ENCODE data around the gene LRRC49.

The LRRC49 gene

DNA sequence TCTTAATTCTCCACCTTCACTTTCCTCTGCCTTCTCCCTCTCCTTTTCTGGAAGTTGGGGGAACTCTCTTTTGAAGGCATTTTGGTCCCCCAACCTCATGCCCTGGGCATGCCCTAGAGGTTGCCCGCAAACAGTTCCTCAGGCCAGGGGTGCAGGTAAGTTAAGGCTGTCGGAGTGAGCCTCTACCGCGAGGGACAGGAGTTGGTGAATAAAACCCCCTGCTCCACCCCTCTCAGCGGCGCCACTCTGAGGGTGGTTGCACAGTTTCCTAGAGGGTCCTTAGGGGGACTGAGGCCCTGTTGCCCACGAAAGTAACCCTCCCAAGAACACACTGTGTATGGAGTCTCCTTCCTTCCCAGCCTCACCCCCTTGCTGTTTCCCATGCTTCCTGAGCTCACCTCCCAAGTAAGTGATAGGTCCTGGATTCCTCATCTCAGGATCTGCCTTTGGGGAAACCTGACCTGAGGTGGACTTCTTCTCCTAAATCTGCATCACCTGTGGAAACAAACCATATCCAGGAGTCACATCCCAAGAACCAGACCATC lies 199.5 kb downstream of the LRRC49 start:
- DNase-seq (ENCODE audit: low read depth) = no peak

DNA sequence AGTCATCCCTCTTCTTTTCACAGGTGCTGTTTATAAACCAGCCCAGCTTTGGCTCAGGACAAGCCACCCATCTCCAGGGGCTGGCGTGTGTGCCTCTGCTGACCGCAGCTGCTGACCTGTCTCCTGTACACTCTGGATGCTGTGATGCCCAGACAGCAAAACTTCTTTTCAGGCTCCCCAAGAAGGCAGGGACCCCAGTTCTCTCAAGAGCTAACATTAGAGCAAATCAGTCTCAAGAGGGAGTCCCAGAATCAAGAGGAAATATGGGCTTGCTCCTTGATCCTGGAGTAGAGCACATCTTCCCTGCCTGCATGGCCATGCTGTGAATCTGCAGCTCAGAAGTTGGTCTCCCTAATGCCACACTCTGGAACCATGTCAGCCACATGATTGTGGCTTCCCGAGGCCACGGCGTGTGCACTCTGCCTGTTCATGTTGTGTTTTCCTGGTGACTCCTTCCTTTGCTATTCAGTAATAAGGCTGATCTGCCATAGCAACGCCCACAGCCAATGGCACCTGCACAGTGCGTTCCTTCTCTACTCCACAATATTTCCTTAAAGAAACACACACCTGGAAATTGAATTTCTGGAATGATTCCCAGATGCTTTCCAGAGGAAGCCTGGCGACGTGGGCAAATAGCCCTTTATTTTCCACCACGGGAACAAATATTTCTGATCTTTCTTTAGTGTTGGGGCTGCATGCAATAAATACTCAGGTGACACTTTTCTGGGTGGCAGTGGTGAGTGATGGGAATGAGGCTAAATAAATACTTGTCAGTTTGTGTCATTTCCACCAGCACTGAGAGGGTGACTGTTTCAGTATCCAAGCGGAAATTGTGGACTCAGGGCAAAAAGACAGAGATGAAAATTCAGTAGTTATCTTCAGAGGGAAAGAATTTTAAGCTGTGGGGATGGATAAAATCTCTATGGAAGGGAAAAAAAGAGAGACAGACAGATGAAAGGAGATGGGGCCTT lies 200.7 kb downstream of the LRRC49 start:
- DNase-seq (ENCODE audit: low read depth) = no peak

DNA sequence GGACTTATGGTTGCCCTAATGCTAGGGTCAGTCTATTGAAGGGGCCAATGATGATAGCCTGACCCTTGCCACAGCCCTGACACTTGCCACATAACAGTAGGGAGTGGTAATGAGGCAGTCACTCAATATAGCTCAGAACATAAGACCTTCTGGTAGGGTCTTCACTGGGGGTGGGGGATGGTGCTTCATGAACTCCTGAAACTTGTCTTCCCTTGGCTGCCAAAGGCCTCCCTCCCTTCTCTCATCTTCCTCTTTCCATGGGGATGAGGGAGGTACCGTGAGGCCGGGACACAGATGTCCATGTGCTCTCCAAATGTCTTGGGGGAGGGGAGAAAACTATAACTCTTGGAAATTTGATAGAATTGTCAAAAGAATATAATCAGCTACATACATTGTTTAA lies 201.5 kb downstream of the LRRC49 start:
- DNase-seq (ENCODE audit: low read depth) = no peak

DNA sequence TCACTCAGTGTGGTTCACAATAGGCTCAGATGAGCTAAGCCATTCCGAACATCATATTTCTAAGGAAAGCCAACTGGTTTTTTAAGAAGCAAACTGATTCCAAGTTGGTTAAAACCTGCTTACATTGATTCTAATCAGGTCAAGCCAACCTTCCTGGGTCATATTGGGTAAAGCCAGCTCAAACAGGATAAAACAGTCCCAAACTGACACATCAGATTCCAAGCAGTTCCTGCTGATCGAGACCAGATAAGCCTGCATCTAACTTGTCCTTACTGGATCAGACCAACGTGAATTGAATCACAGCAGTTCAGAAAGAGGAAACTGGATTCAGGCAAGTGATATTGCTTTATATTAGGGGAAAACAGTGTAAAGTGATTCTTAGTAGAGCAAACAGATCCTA lies 204.1 kb downstream of the LRRC49 start:
- no peak for DNase-seq (ENCODE audit: low read depth)

DNA sequence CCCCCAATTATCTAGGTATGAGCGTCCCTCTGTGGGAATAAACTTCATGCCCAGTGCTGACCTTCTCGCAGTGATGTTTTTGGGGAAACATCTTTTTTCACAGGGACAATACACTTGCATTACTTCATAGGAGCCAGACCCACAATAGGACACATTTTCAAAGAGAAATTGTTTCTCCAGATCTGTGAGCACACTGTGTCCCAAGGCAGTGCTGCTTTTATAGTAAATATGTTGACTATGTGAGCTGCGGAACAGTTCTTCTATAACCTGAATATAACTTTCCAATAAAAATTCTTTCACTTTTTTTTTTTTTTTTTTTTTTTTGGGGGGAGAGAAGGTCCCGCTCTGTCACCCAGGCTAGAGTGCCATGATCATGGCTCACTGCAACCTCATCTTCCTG lies 205.3 kb downstream of the LRRC49 start:
- no peak for DNase-seq (ENCODE audit: low read depth)

DNA sequence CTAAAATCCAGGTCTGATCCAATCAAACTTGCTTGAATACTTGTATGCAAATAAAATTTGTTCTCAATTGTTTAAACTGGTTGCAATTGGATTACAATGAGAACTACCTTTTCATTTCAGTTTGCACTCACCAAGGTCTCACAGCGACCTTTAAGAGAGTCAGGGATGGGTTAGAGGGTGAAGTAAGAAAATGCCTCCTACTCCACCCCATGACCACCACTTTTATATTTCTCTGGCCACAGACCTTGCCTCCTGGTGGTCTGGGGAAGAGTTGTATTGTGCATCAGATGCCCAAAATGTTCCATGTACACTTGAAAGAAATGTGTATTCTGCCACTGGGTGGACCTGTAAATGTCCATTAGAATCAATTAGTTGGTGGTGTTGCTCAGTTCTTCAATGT lies 206.3 kb downstream of the LRRC49 start:
- DNase-seq (ENCODE audit: low read depth) = no peak
